Measurements from ENCODE around the gene CNTD1.
"Not testable (repeated sequence)": the region's sequence is repeated elsewhere in the genome, so short reads cannot be mapped to it uniquely, and the experiment has no call there.

Gene CNTD1, protein sequence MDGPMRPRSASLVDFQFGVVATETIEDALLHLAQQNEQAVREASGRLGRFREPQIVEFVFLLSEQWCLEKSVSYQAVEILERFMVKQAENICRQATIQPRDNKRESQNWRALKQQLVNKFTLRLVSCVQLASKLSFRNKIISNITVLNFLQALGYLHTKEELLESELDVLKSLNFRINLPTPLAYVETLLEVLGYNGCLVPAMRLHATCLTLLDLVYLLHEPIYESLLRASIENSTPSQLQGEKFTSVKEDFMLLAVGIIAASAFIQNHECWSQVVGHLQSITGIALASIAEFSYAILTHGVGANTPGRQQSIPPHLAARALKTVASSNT

DNA sequence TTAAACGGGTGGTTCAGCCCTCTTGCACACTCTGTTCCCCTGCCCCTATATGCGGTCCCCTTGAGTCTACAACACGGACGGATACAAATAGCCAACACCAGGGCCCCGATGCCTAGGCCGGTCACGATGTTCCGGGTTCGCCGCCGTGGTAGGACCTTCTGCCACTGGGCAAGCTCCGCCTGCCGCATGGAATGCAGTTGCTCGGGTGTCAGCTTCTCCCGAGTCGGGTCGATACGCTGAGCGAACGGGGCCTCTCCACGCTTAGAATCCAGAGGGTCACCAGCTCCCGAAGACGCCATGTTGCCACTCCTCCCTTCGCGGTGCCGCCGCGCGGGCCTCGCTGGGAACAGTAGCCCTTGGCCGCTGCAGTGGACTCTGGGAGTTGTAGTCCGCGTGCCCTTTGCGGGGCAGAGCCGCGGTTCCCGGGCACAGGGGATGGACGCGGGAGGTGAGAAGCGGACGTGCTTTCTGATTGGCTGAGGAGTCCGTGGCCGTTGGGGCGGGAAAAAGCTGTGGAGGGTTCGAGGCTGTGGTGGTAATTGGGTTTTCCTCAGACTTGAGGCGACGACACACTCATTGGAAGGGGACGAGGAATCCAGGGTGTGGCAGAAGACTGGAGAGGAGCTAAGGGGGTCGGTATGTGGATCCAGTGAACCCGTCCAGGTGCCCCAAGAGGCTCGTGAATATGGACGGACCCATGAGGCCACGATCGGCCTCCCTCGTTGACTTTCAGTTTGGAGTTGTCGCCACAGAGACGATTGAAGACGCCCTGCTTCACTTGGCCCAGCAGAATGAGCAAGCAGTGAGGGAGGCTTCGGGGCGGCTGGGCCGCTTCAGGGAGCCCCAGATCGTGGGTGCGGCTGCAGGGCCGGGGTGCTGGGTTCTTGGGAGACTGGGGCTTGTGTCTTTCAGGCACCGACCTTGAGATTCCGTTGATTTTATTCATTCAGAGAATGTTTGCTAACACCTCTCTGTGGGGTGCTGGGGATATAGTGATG lies at the start of gene CNTD1, which contains the start of gene COA3:
CNTD1 (plus strand) TSS at position 479 of the 998 bp plus-strand sequence; CDS start at position 686, 207 bp downstream.
COA3 (minus strand) TSS at position 322 of the 998 bp plus-strand sequence; CDS start at position 299, 23 bp downstream.
- DNase-seq (ENCODE audit: low read depth in 4 of 4, low spot score in 1 of 4) = peak; percentile 56 to 79 (median 66)

DNA sequence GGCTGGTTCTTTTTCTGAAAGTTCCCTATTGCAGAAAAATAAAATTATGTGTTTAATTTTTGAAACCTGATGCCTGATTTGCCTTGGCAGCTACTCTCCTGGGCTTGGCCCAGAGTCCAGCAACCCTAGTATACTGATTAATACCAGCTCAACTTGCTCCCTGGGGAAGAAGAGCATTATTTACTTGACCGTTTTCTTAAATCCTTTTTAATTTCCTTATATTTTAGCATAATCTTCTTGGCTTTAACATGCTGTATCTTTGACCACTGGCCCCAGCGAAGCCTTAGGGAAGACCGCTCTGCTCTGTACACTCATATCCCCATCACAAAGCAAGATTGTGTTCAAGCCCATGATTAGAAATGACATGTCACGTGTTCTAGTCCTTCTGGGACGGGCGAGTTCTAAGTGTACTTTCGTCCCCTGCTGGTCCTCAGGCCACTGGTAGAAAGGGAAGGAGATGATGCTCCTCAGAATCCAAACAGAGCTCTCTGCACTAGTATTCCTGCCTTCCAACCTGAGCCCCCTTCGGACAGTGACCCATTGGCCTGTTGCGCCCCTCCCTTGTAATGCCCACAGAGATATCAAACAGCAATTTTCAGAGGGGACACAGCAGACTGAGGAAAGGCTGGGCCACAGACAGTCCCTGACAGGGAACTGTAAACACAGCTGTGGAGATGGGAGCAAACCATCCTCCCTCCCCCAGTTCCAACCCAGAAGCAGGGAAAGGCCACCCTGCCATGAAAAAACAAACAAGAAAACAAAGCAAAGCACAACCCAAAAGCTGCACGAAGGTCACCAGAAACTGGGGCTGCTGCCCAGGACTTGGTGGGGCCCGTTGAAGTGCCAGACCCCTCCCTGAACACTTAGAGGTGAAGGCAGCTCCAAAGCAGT lies 49.5 kb upstream of the CNTD1 start:
- no peak for DNase-seq (ENCODE audit: low read depth in 4 of 4, low spot score in 1 of 4)

DNA sequence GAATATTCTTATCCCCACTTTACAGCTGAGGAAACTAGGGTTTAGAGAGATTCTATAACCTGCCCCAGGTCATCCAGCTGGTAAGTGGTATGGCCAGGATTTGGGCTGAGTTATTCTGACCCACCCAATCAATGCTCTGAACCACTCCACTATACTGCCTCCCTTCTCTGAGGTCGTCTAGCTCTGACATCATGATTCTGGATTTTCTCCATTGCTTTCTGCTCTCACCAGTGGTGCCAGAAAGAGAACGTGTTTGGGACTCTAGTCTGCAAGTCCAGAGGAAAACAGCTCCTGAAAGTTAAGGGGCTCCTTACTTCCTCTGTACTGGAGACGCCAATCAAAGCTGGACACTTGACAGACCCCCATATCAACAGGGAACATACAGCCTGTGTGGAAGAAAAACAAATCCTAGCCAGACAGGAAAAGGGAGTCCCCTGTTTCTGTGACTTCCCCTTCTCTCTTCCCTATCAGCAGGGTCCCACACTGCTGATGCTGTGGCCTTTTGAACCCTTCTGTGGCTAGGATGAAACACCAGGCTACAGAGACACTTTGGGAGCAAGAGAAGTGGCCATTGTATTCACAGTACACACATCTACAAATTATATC lies 47.8 kb upstream of the CNTD1 start:
- no peak for DNase-seq (ENCODE audit: low read depth in 4 of 4, low spot score in 1 of 4)

DNA sequence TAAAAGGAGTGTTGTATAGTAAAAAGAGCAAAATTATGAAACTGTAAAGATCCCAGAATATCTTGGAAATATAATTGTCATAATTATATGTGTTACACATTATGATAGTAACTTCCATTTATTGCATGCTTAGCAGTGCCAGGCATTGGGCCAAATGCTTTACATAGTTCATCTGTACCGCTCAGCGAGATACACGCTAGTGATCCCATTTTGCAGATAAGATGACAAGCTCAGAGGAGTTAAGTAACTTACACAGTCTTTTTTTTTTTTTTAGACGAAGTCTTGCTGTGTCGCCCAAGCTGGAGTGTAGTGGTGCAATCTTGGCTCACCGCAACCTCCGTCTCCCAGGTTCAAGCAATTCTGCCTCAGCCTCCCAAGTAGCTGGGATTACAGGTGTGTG lies 47.0 kb upstream of the CNTD1 start:
- DNase-seq (ENCODE audit: low read depth in 4 of 4, low spot score in 1 of 4) = no peak

DNA sequence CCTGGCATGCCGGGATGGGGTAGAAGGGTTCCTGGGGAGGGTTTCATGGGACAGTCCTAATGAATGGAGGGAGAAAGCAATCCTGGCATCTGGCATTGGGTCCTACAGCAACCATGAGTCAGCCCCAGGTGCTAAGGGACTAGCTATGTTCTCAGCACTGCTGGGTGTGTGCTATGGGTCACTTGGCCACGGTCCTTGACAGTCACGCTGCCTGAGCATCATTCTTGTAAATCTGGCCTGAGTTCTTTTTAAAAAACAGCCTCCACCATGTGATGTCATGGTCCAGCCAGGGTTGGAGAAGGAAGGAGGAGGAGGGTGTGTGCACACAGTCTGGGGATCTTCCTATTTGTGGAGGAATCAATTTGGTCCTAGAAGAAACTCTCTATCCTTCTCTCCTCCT lies 43.9 kb upstream of the CNTD1 start:
- DNase-seq (ENCODE audit: low read depth in 4 of 4, low spot score in 1 of 4) = no peak

DNA sequence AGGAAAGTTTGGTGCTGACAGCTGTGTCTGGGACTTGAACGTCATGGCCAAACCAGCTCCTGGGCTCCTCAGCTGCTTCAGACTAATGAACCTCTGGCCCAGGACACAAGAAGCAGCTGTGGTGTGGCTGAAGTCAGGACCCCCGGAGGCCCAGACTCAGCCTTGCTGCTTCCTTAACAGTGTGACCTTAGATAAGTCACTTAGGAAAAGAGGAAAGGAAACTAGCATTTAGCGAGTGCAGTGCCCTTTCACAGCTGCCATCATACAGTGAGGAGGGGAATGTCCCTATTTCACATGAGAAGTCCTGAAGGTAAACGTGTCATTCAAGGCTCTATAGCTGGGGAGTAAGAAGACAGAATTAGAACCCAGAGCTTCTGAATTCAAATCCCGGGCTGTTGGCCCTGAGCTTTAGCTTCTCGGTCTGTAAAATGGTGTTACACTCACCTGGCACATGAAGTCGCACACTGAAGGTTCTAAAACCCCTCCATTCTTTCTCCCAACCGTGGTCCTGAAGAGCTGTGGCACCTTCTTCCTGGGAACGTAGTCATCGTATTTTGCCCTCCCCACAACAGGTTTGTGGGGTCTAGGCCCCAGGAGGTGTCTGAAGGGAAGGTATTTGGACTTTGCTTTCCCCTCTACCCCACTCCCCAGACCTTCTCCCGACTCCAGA lies 38.5 kb upstream of the CNTD1 start:
- DNase-seq (ENCODE audit: low read depth in 4 of 4, low spot score in 1 of 4) = no peak

DNA sequence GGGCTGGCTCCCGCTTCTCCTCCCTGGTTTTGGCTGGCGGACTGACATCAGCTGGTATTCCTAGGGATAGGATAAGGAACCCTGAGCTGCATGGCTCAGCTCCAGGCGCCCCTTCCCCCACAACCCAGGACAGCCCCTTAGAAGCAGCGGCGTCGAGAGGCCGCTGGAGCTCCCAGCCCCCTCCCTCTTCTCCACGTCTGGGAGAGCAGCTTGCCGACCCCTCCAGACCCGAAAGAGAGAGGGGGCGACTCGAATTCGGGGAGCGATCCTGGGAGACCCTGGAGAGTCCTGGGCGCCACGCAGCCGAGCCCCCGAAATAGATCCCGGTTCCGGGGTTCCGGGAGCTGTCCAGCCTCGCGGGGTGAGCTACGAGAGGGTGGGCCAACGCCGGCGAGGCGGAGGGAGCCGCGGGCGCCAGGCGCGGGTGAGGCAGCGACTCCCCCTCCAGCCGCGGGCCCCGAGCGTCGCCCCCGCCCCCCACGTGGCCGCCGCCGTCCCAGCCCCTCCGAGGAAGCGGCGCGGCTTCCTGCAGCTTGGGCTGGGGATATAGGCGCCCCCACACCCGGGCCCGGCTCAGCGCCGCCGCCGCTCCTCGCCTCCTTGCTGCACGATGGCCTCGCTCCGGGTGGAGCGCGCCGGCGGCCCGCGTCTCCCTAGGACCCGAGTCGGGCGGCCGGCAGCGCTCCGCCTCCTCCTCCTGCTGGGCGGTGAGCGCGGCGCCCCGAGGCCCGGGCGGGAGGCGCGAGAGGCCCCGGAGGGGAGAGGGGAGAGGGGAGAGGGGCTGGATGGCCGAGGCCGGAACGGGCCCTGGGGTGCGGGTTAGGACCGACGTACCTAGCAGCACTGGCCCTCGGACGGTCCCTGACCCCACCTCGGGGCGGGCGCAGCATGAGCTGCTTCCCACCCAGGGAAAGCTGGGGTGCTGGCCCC lies 37.7 kb upstream of the CNTD1 start, which contains the start of gene RAMP2:
RAMP2 (plus strand) TSS at position 576 of the 930 bp plus-strand sequence; CDS start at position 611, 35 bp downstream.
- no peak for DNase-seq (ENCODE audit: low read depth in 4 of 4, low spot score in 1 of 4)

DNA sequence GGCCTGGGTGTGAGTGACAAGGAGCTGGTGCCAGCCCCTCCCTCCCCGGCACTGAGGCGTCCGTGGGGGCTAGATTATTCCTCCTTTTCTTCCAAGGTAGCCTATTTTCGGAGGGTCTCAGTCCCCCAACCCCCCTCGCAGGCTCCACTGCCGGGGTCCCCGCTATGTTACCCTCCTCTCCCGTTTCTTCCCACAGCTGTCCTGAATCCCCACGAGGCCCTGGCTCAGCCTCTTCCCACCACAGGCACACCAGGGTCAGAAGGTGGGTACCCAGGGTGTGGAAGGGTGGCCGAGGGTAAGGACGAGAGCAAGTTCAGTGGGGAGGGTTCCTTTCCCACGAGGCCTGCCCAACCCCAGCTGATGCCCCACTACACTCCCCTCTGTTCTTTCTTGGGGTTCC lies 37.0 kb upstream of the CNTD1 start:
- no peak for DNase-seq (ENCODE audit: low read depth in 4 of 4, low spot score in 1 of 4)

DNA sequence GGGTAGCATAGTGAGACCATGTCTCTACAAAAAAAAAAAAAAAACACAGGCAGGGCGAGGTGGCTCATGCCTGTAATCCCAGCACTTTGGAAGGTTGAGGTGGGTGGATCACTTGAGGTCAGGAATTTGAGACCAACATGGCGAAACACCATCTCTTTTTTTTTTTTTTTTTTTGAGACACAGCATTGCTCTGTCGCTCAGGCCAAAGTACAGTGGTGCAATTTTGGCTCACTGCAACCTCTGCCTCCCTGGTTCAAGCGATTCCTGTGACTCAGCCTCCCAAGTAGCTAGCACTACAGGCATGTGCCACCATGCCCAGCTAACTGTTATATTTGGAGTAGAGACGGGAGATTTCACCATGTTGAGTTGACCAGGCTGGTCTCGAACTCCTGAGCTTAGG lies 32.5 kb upstream of the CNTD1 start:
- DNase-seq (ENCODE audit: low read depth in 4 of 4, low spot score in 1 of 4) = no peak

DNA sequence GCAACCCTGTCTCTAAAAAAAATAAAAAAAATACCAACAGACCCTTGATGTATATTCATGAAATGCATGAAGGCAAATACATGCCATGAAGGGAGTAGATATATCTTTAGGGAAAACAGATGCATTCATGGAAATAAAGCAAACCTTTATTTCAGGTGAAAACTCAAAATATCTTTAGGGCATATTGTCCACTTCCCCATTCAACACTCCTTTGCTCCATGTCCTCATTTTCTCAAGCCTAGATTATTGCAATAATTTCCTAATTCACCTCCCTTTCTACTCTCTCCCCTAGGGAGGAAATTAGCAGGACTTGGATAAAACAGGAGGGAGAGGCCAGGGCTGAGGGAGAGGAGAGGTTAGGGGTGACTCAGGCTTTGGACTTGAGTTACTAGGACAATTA lies 31.1 kb upstream of the CNTD1 start:
- DNase-seq (ENCODE audit: low read depth in 4 of 4, low spot score in 1 of 4) = no peak

DNA sequence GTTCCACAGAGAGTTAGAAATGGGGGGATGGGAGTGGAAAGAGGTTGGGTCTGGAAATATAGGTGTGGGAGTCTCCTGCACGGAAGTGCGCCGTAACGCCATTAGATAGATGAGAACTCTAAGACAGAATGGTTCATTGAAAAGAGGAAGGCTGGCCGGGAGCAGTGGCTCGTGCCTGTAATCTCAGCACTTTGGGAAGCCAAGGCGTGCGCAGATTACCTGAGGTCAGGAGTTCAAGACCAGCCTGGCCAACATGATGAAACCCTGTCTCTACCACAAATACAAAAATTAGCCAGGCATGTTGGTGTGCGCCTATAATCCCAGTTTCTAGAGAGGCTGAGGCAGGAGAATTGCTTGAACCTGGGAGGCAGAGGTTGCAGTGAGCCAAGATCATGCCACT lies 30.7 kb upstream of the CNTD1 start:
- DNase-seq (ENCODE audit: low read depth in 4 of 4, low spot score in 1 of 4) = not testable (repeated sequence)

DNA sequence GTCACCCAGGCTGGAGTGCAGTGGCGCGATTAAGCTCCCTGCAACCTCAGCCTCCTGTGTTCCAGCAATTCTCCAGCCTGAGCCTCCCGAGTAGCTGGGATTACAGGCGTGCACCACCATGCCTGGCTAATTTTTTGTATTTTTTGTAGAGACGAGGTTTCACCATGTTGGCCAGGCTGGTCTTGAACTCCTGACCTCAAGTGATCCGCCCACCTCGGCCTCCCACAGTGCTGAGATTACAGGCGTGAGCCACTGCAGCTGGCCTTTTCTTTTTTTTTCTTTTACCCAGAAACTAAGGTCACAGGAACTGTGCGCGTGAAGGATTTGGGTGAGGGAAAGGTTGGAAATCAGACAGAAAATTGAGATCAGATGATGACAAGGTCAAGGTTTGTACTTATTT lies 28.7 kb upstream of the CNTD1 start:
- DNase-seq (ENCODE audit: low read depth in 4 of 4, low spot score in 1 of 4) = not testable (repeated sequence)

DNA sequence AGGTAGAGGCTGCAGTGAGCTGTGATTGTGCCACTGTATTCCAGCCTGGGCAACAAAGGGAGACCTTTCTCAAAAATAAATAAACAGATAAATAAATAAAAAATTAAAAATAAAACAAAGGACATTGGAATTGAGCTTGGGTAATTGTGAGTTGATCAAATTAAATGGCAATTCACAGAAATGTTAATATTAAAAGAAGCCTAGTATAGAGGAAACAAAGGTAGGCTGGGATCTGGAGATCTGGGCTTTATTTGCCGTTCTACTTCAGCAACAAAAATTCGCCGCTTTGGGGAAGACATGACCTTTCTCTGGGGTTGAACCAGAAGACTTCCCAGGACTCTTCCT lies 25.7 kb upstream of the CNTD1 start:
- no peak for DNase-seq (ENCODE audit: low read depth in 4 of 4, low spot score in 1 of 4)

DNA sequence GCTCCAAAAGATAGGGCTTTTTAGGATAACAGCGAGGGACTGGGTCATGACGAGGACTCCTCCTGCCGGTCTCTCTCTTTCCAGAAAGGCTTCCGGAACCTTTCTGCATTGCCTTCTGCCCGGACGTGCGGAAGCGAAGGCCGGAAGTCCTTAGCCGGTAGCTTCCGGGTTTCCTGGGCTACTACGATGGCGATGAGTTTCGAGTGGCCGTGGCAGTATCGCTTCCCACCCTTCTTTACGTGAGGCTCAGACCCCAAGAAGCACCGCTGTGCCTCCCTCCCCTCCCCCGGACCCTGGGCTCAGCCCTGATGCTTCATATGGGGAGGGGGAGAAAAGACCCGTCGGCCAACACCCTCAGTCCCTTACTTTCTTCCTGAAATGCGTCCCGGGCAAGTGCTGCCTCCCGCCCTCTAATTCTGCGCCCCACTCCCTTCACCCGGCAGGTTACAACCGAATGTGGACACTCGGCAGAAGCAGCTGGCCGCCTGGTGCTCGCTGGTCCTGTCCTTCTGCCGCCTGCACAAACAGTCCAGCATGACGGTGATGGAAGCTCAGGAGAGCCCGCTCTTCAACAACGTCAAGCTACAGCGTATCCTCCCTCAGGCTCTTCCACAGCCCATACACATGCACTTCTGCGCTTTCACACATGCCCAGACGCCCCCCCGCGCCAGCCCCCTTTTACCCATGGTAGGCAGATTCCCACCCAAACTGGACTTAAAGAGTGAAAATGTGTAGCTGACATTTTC lies 25.2 kb upstream of the CNTD1 start, which contains the start of gene VPS25:
VPS25 (plus strand) TSS at position 160 of the 746 bp plus-strand sequence; CDS start at position 187, 27 bp downstream.
- DNase-seq (ENCODE audit: low read depth in 4 of 4, low spot score in 1 of 4) = peak; percentile 49 to 61 (median 59)

DNA sequence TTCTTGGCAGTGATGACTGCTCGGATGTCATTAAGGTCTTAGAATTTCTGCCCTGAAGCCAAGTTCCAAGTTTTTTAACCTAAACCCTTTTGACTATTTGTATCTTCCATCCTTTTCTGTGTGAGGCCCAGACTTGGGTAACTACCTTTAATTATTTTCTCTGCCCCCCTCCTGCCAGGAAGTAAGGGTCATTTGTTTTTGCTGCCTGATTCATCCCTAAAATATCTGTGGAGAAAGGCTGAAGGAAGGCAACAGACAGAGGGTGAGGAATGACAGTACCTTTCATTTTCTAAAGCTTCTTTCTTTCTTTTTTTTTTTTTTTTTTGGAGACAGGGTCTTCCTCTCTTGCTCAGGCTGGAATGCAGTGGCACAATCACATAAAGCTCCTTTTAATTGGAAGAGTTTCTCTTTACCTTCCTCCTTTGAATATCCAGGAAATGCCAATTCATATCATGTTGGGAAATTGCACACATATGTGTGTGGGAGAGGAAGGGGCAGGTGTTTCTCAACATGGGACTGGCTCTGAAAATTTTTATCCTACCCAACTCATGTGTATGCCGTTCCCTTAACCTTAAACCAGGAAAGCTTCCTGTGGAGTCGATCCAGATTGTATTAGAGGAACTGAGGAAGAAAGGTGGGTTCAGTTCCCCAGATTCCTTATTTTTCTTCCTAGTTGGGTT lies 24.5 kb upstream of the CNTD1 start:
- DNase-seq (ENCODE audit: low read depth in 4 of 4, low spot score in 1 of 4) = no peak

DNA sequence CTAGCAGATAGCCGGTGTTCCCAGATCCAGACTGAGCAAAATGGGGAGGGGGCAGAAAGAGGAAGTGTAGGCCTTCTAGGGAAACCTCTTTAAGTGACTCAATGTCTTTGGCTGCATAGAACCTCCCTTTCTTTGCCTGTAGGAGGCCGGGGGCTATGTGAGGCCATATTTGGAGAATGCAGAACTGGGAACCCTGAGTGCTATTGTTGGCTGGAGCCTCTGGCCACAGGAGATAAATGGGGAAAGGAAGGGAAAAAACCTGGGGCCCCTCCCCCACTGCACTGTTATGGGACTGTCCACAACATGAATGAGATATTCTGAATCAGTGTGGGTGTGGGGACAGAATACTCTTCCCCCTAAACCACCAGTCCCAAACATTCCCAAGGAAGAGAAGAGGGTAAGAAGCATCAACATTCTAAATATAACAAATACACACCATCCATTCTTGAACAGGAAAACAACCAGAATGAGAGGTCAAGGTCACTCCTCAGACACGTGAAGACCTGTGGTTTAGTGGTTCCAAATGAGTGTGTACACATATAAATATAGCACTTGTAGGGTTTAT lies 23.0 kb upstream of the CNTD1 start:
- DNase-seq (ENCODE audit: low read depth in 4 of 4, low spot score in 1 of 4) = no peak

DNA sequence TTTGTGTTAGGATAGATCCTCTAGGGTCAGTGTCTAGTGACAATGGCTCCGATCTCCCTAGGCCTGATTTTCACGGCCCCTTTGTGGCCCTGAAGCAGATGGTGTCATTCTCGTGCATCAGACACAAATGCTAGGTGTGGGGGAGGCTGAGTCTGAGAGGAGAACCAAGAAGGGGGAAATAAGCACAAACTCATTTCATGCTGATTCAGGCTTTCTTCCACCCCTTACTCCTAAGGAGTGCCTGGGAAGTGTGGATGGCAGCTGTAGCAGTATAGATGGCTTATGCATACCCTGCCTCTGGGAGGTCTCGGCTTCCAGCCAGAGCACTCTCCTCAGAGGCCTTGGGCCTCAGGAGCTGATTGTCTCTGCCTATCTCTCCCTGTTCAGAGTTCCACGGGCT lies 20.1 kb upstream of the CNTD1 start:
- DNase-seq (ENCODE audit: low read depth in 4 of 4, low spot score in 1 of 4) = no peak

All from stimulated activated CD4-positive, alpha-beta T cell treated with anti-CD3 and anti-CD28 coated beads, Interleukin-1b, Interleukin-23, amount 100 ng/mL, for 24 hours (primary cell).